Left lung (tissue), 10 donors: ENCODE data around the gene CRABP1. TPM values are rescaled to one million over a fixed set of nuclear protein-coding genes. Genes with fewer than 3 reads are reported as not detected.

Experiments
- ATAC-seq: fragments of 200-7000 bp; cut with Tn5 transposase; one replicate; pipeline ENCODE4 v1.9.1; 2020; ENCODE audit warnings: moderate library complexity
- DNase-seq, 4 donors: peaks; one replicate each; pipeline ENCODE4 v3.0.0-alpha.2; 2013 to 2020
- H3K27ac ChIP-seq, 2 donors: fragments of 200-600 bp; sonication (generic) in 1 of 2; one replicate each; pipeline versions ENCODE4 v1.5.0 to v1.8.0; 2020 to 2021
- H3K27me3 ChIP-seq, 2 donors: fragments of 200-600 bp; sonication (generic) in 1 of 2; one replicate each; pipeline versions ENCODE4 v1.5.0 to v1.8.0; 2020 to 2021
- H3K36me3 ChIP-seq, 2 donors: fragments of 200-600 bp; sonication (generic) in 1 of 2; one replicate each; pipeline versions ENCODE4 v1.5.0 to v1.8.0; 2020 to 2021
- H3K4me1 ChIP-seq, 2 donors: fragments of 200-600 bp; one replicate each; pipeline ENCODE4 v1.8.0; 2021
- H3K4me3 ChIP-seq, 2 donors: fragments of 200-600 bp; sonication (generic) in 1 of 2; one replicate each; pipeline versions ENCODE4 v1.5.0 to v1.8.0; 2020 to 2021; ENCODE audit warnings: mild to moderate bottlenecking in 1 of 2
- H3K9me3 ChIP-seq, 2 donors: fragments of 200-600 bp; sonication (generic) in 1 of 2; one replicate each; pipeline versions ENCODE4 v1.5.0 to v1.8.0; 2020 to 2021
- intact Hi-C, 2 donors: fragments of 100-400 bp; cut with DNase I; formaldehyde crosslinking; loops; one replicate each; pipeline versions ENCODE4 v1.11.2 to v1.14.2; 2022
- polyA plus RNA-seq, 6 donors: library from polyadenylated mRNA; unstranded; fragments of 120-200 nt; gene quantifications; one replicate each; pipeline ENCODE4 v1.2.1, GENCODE V29; 2013; ENCODE audit not compliant: insufficient read length in 6 of 6
- total RNA-seq, 2 donors: library from RNA; stranded (reverse); fragmentation: NEBNext Ultra II Directional; extraction: Animal tissue kit (Norgen Biotek cat#: 25700); gene quantifications; one replicate each; pipeline ENCODE4 v1.2.1, GENCODE V29; 2021
- TF ChIP-seq, protein P1 (sequence below), 2 donors: fragments of 200-600 bp; sonication (generic) in 1 of 2; IDR thresholded peaks; one replicate each; pipeline versions ENCODE4 v1.5.0 to v1.8.0; 2021; ENCODE audit warnings: antibody characterized with exemption in 2 of 2
- donor health status: DM: no; HTN: yes; CAD: no.
- donor health status: DM: no; HTN: no; CAD: no.

The CRABP1 gene
- total and polyA plus RNA-seq, 8 donors, result 0.29 to 0.79 (median 0.40) TPM; not detected in 2

DNA sequence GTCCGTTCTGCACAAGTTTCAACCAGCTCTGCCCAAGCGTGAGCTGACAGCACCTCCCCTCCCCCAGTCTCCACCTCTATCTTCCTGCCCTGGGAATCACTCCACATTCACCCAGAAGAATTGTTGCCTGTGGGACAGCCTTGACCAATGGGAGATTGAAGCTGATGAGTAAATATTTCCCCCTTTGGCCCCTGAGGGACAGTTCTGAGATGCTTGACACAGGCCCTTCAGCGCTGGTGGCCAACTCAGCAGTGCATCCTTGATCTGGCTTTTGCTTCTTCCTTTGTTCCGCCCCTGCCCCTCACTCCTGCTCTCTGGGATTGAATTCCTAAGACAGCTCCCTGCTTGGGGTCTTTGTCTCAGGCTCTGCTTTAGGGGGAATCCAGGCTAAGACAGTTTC, 27.6 kb upstream of the CRABP1 start:
- no peaks in the 10 kb centered on the region for H3K9me3 ChIP-seq
- TF ChIP-seq, protein P1, sequence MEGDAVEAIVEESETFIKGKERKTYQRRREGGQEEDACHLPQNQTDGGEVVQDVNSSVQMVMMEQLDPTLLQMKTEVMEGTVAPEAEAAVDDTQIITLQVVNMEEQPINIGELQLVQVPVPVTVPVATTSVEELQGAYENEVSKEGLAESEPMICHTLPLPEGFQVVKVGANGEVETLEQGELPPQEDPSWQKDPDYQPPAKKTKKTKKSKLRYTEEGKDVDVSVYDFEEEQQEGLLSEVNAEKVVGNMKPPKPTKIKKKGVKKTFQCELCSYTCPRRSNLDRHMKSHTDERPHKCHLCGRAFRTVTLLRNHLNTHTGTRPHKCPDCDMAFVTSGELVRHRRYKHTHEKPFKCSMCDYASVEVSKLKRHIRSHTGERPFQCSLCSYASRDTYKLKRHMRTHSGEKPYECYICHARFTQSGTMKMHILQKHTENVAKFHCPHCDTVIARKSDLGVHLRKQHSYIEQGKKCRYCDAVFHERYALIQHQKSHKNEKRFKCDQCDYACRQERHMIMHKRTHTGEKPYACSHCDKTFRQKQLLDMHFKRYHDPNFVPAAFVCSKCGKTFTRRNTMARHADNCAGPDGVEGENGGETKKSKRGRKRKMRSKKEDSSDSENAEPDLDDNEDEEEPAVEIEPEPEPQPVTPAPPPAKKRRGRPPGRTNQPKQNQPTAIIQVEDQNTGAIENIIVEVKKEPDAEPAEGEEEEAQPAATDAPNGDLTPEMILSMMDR (IDR thresholded peaks at IDR 0.05), result no peak
- peaks cover 0 to 13% of the 10 kb centered on the region in 2 donors for H3K27me3 ChIP-seq
- DNase-seq (no peak), ATAC-seq (no peak)
- no peaks in the 10 kb centered on the region for H3K4me1 ChIP-seq
- no peak overlapping the region for H3K27ac ChIP-seq
- no peak overlapping the region for H3K4me3 ChIP-seq
- H3K36me3 ChIP-seq, result no peaks in the 10 kb centered on the region
- intact Hi-C loops, result loop anchor here in 1 of 2 donors (5.0 kb wide), 1 partner anchor 110 kb away; no protein-coding TSS in a partner anchor

DNA sequence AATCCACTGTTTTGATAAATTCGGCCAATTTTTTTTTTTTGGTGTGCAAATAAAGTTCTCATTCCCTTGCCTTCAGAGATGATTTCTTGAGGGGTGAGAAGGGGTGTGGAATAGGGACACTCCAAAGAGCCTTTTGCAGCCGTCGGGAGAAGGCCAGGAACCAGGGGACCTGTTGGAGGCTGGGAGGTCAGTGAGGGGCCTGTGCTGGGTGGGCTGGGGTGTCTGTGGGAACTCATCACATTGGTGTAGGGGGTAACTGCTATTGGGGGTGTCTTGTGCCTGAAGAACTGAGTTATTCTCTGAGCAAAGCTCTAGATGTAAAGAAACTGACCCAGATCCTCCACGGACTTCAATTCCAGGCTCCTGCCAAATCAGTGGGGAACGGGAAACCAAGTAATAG, 27.2 kb upstream of the CRABP1 start:
- no peaks in the 10 kb centered on the region for H3K36me3 ChIP-seq
- TF ChIP-seq, protein P1 (IDR thresholded peaks at IDR 0.05), result no peak
- H3K4me1 ChIP-seq, result no peaks in the 10 kb centered on the region
- H3K27ac ChIP-seq, result no peak overlapping the region
- DNase-seq (no peak), ATAC-seq (no peak)
- H3K9me3 ChIP-seq, result no peaks in the 10 kb centered on the region
- no peak overlapping the region for H3K4me3 ChIP-seq
- H3K27me3 ChIP-seq, result peaks cover 0 to 10% of the 10 kb centered on the region in 2 donors
- intact Hi-C loops, result loop anchor here in 1 of 2 donors (5.0 kb wide), 1 partner anchor 109 kb away; no protein-coding TSS in a partner anchor

DNA sequence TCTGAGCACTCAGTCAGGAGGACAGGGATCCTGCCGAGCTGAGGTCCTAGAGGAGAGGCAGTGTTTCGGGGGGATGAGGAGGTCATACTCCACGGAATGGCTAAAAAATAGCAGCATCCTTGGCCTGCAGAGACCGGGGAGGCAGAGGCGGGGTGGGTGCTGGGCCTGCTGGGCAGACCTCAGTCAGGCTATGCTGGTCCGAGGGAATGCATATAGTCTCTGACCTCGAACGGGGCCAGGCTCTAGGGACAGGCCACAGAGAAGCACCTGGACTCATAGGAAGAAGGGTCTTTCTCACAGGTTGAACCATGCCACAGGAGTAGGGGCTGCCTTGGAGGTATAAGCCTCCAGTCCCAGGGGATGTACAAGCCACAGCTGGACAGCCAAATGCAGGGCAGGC, 26.8 kb upstream of the CRABP1 start:
- H3K36me3 ChIP-seq, result no peaks in the 10 kb centered on the region
- no peak overlapping the region for H3K27ac ChIP-seq
- H3K27me3 ChIP-seq, result peaks cover 0 to 5% of the 10 kb centered on the region in 2 donors
- no peak for ATAC-seq
- no peak for DNase-seq
- H3K4me1 ChIP-seq, result no peaks in the 10 kb centered on the region
- intact Hi-C loops, result loop anchor here in 1 of 2 donors (5.0 kb wide), 1 partner anchor 109 kb away; no protein-coding TSS in a partner anchor
- no peaks in the 10 kb centered on the region for H3K9me3 ChIP-seq
- TF ChIP-seq, protein P1 (IDR thresholded peaks at IDR 0.05), result no peak
- H3K4me3 ChIP-seq, result no peak overlapping the region

DNA sequence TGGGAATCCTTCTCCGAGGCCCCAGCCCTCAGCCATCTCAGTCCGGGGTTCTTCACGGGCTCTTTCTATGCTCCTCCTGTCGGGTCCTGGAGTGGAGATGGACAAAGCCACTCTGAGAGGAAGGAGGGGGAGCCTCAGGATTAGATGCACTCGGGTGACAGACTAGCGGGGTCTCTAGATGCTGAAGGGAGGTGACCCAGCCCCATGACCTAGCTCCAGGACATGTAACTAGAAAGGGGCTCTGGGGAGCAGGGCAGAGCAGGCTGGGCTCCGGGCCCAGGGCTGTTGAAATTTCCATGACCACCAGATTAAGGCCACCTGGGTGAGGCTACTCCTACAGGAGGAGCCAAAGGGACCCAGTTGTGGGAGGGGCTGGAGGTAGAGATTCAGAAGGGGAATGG, 26.0 kb upstream of the CRABP1 start:
- TF ChIP-seq, protein P1 (IDR thresholded peaks at IDR 0.05), result no peak
- no peaks in the 10 kb centered on the region for H3K4me1 ChIP-seq
- no peaks in the 10 kb centered on the region for H3K36me3 ChIP-seq
- no peaks in the 10 kb centered on the region for H3K27me3 ChIP-seq
- H3K4me3 ChIP-seq, result no peak overlapping the region
- no peaks in the 10 kb centered on the region for H3K9me3 ChIP-seq
- ATAC-seq (no peak), DNase-seq (no peak)
- intact Hi-C loops, result loop anchor here in 1 of 2 donors (5.0 kb wide), 1 partner anchor 108 kb away; no protein-coding TSS in a partner anchor
- no peak overlapping the region for H3K27ac ChIP-seq

DNA sequence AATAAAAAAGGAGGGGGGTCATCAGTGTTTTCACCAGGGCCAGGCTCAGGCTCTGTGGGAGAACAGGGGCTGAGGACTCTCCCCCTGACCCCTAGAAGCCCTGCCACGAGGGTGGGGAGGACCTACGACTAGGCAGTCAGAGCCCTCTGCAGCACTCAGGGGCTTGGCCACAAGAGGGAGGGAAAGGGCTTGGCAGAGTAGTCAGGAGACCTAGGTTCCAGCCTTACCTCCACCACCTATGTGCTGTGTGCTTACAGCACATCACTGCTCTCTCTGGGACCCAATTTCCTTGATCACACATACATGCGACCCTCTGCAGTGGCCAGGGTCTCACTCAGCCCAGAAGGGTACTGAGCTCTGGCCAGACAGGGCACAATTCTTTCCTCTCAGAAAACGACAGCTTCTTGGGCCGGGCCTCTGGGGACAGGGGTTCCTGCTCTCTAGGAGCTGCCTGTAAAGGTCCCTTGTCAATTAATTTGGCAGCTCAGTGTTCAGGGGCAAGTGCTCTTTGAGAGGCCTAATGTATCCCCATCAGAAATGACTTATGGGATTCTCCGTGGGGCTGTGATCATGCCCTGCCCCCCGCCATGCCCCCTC, 24.4 kb upstream of the CRABP1 start:
- H3K4me1 ChIP-seq, result no peaks in the 10 kb centered on the region
- H3K4me3 ChIP-seq, result no peak overlapping the region
- H3K9me3 ChIP-seq, result no peaks in the 10 kb centered on the region
- no peak overlapping the region for H3K27ac ChIP-seq
- DNase-seq (no peak), ATAC-seq (no peak)
- H3K36me3 ChIP-seq, result no peaks in the 10 kb centered on the region
- TF ChIP-seq, protein P1 (IDR thresholded peaks at IDR 0.05), result no peak
- H3K27me3 ChIP-seq, result no peaks in the 10 kb centered on the region
- intact Hi-C loops, result no loop called here
